Measurements from ENCODE around the gene WRAP73. TPM values are rescaled to one million over a fixed set of nuclear protein-coding genes. Genes with fewer than 3 reads are reported as not detected.

WRAP73 gene
- total RNA-seq, 3 donors from 2014 or later (not counting 1 experiment from before 2014, with no cell fraction given), result 27.8 to 35.4 (median 30.1) TPM

- no peaks in the 10 kb centered on the region for H3K9me3 Mint-ChIP-seq
- intact Hi-C loops (cut with micrococcal nuclease), result no loop called here
- WGBS (ENCODE audit: insufficient coverage), result 42% methylated on average over 26 of the region's 26 CpGs
- Histone ChIP-seq H3K36me3 (ENCODE audit: control insufficient read depth, insufficient read depth, low read length) (no peaks in the 10 kb centered on the region), H3K27ac (ENCODE audit: low read length) (no peak overlapping the region), H3K9me3 (ENCODE audit: control insufficient read depth, insufficient read depth, low read length) (no peaks in the 10 kb centered on the region), H3K4me3 (ENCODE audit: low read length) (no peak overlapping the region), H3K4me1 (ENCODE audit: control insufficient read depth, insufficient read depth, low read length) (peaks cover under 1% of the 10 kb centered on the region), H3K27me3 (ENCODE audit: control insufficient read depth, insufficient read depth, low read length) (no peaks in the 10 kb centered on the region)
- H3K27ac Mint-ChIP-seq, result no peak overlapping the region
- peaks cover 0 to 11% of the 10 kb centered on the region in 2 donors for H3K27me3 Mint-ChIP-seq (ENCODE audit: low read depth in 2 of 2)
- TF ChIP-seq CTCF (IDR thresholded peaks at IDR 0.05), result no peak
- H3K4me3 Mint-ChIP-seq, result no peak overlapping the region
- no peak for ATAC-seq
- H3K36me3 Mint-ChIP-seq, result no peaks in the 10 kb centered on the region
- no peaks in the 10 kb centered on the region for H3K4me1 Mint-ChIP-seq
- DNase-seq, result no peak
These were observed 34.1 kb upstream of the WRAP73 start for GRCh38 chr1:3683992-3684391.

DNA sequence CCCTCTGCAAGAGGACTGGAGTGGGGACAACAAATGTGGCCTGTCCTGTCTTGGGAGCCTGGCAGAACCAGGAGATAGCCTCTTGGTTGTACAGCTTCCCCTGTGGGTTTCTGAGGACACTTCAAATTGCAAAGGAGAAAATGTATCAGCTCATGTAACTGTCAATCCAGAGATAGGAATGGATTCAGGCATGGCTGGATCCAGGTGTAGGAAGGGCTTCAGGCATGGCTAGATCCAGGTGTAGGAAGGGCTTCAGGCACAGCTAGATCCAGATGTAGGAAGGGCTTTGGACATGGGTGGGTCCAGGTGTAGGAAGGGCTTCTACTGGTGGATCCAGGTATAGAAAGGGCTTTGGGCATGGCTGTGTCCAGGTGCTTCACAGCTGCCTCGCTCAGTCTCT is 33.3 kb upstream of the WRAP73 start:
- intact Hi-C loops (cut with micrococcal nuclease), result no loop called here
- Mint-ChIP-seq H3K9me3 (no peaks in the 10 kb centered on the region), H3K27me3 (ENCODE audit: low read depth in 2 of 2) (peaks cover 0 to 11% of the 10 kb centered on the region in 2 donors), H3K36me3 (no peaks in the 10 kb centered on the region), H3K4me3 (no peak overlapping the region), H3K4me1 (no peaks in the 10 kb centered on the region), H3K27ac (no peak overlapping the region)
- H3K9me3 ChIP-seq (ENCODE audit: control insufficient read depth, insufficient read depth, low read length), result no peaks in the 10 kb centered on the region
- no peak for ATAC-seq
- DNase-seq, result no peak
- no peaks in the 10 kb centered on the region for H3K27me3 ChIP-seq (ENCODE audit: control insufficient read depth, insufficient read depth, low read length)
- no peak overlapping the region for H3K27ac ChIP-seq (ENCODE audit: low read length)
- no peak overlapping the region for H3K4me3 ChIP-seq (ENCODE audit: low read length)
- H3K36me3 ChIP-seq (ENCODE audit: control insufficient read depth, insufficient read depth, low read length), result no peaks in the 10 kb centered on the region
- no peak for TF ChIP-seq CTCF (IDR thresholded peaks at IDR 0.05)
- WGBS (ENCODE audit: insufficient coverage), result 94% methylated on average over 1 of the region's 1 CpG
- H3K4me1 ChIP-seq (ENCODE audit: control insufficient read depth, insufficient read depth, low read length), result peaks cover 8% of the 10 kb centered on the region

DNA sequence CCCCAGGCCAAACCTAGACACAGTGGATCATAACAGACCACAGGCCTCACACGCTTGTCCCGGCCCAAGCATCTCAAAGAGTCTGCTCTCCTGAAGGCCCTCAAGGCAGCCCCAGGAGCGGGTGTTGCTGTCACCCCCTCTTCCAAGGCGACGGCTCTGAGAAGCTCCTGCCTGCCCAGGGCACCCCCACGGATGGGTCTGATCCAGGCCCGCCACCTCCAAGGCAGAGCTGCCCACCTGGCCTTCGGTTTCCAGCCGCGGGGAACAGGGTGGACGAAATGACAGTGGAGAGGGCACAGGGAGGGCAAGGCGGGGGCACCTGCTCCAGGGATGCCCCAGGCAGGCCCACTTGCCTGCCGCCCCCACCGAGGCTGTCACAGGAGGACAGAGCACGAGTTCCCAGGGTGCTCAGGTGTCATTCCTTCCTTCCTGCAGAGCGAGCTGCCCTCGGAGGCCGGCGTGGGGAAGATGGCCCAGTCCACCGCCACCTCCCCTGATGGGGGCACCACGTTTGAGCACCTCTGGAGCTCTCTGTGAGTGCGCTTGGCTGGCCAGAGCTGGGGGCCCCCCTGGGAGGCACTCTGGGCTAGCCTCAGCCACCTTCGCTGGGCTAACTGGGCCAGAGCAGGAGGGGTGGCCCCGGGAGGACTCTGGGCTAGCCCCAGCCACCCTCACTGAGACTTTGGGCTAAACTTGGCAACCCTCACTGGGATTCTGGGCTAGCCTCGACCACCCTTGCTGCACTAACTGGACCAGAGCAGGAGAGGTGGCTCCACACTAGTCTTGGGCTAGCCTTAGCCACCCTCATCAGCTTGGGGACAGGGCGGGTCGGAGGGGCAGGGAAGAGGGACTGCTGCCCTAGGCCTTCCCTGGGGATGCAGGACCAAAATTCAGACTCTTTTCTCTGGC is 32.2 kb upstream of the WRAP73 start:
- Mint-ChIP-seq H3K27me3 (ENCODE audit: low read depth in 2 of 2) (peaks cover 0 to 11% of the 10 kb centered on the region in 2 donors), H3K27ac (no peak overlapping the region), H3K4me3 (no peak overlapping the region), H3K9me3 (no peaks in the 10 kb centered on the region), H3K4me1 (peaks cover 0 to 8% of the 10 kb centered on the region in 2 donors), H3K36me3 (no peaks in the 10 kb centered on the region)
- H3K4me1 ChIP-seq (ENCODE audit: control insufficient read depth, insufficient read depth, low read length), result peaks cover 17% of the 10 kb centered on the region
- no peak overlapping the region for H3K4me3 ChIP-seq (ENCODE audit: low read length)
- 90% methylated on average over 27 of the region's 27 CpGs for WGBS (ENCODE audit: insufficient coverage)
- no peak for TF ChIP-seq CTCF (IDR thresholded peaks at IDR 0.05)
- DNase-seq (no peak), ATAC-seq (no peak)
- H3K9me3 ChIP-seq (ENCODE audit: control insufficient read depth, insufficient read depth, low read length), result no peaks in the 10 kb centered on the region
- H3K27ac ChIP-seq (ENCODE audit: low read length), result no peak overlapping the region
- no peaks in the 10 kb centered on the region for H3K27me3 ChIP-seq (ENCODE audit: control insufficient read depth, insufficient read depth, low read length)
- intact Hi-C loops (cut with micrococcal nuclease), result no loop called here
- H3K36me3 ChIP-seq (ENCODE audit: control insufficient read depth, insufficient read depth, low read length), result no peaks in the 10 kb centered on the region
